HepG2 (cell line): ENCODE measurements around the gene DAAM2. TPM values are rescaled to one million over a fixed set of nuclear protein-coding genes. Genes with fewer than 3 reads are reported as not detected.

ENCODE experiments used
- ATAC-seq: fragments of 200-7000 bp; cut with Tn5 transposase; 3 replicates; pipeline ENCODE4 v1.9.1; 2020; ENCODE audit warnings: mild to moderate bottlenecking, moderate library complexity
- BruUV-seq: library from RNA; stranded (reverse); fragments of 400-500 nt; replicated peaks from 2 replicates; lab custom pipeline; 2021; lab: Mats Ljungman, UMichigan
- CTCF ChIA-PET: fragments of 300-600 bp; formaldehyde crosslinking; extraction: SDS; loops from one replicate; lab custom pipeline; 2021; ENCODE audit warnings: low total read pairs, inconsistent platforms, low intra/inter-chr PET ratio; lab: Yijun Ruan, JAX
- POLR2A ChIA-PET: fragments of 350-600 bp; sonication (Branson Sonifier 250); formaldehyde crosslinking; loops from one replicate; lab custom pipeline; 2020; ENCODE audit warnings: antibody characterized with exemption, inconsistent platforms; lab: Yijun Ruan, JAX
- DNase-seq: peaks from one replicate; pipeline ENCODE4 v3.0.0-alpha.2; 2015; ENCODE audit warnings: low spot score
- FAIRE-seq: peaks from 3 replicates; lab custom pipeline; 2011; peaks lifted over from hg19 to GRCh38; lab: Jason Lieb, UNC
- H2AFZ ChIP-seq: one replicate; pipeline ENCODE4 v1.6.1; 2011; ENCODE audit warnings: low read length, inconsistent platforms
- H3K27ac ChIP-seq: fragments of 300-600 bp; 3 replicates; pipeline ENCODE4 v1.8.0; 2011; ENCODE audit warnings: mixed run types, mild to moderate bottlenecking, mixed read lengths, low read length, inconsistent platforms; ENCODE audit not compliant: insufficient read depth; ENCODE audit errors: extremely low read length
- H3K27me3 ChIP-seq, 2 experiments: fragments of 200-600 bp in 1 of 2; 2 replicates in 1 of 2; 3 replicates in 1 of 2; pipeline versions ENCODE4 v1.6.0 to v1.8.0; 2011; ENCODE audit warnings: low read length in 2 of 2, mild to moderate bottlenecking in 2 of 2, moderate library complexity in 2 of 2, inconsistent platforms in 1 of 2; ENCODE audit not compliant: insufficient read depth in 2 of 2, control insufficient read depth in 1 of 2
- H3K36me3 ChIP-seq, 2 experiments: fragments of 200-600 bp in 1 of 2; replicated peaks in 1 of 2; 2 replicates in 1 of 2; 3 replicates in 1 of 2; pipeline versions ENCODE4 v1.5.1 to v1.8.0; 2011; ENCODE audit warnings: low read length in 2 of 2, inconsistent platforms in 1 of 2; ENCODE audit not compliant: insufficient read depth in 2 of 2, control insufficient read depth in 1 of 2
- H3K4me1 ChIP-seq: 2 replicates; pipeline ENCODE4 v1.5.1; 2012; ENCODE audit warnings: low read length, inconsistent platforms; ENCODE audit not compliant: insufficient read depth
- H3K4me2 ChIP-seq: 2 replicates; pipeline ENCODE4 v1.6.0; 2011; ENCODE audit warnings: low read depth, low read length, inconsistent platforms
- H3K4me3 ChIP-seq, 3 experiments: fragments of 200-600 bp in 1 of 3; sonication (generic), shearing (Covaris generic) in 1 of 3; replicated peaks in 1 of 3; 2 replicates each; pipeline ENCODE4 v1.5.1; 2011 to 2016; ENCODE audit warnings: low read length in 3 of 3, inconsistent platforms in 2 of 3, low read depth in 2 of 3, mild to moderate bottlenecking in 2 of 3, control low read depth in 1 of 3, mixed read lengths in 1 of 3; ENCODE audit not compliant: insufficient read depth in 1 of 3
- H3K79me2 ChIP-seq: one replicate; pipeline ENCODE4 v1.6.1; 2011; ENCODE audit warnings: low read length, inconsistent platforms; ENCODE audit not compliant: insufficient read depth
- H3K9ac ChIP-seq: 2 replicates; pipeline ENCODE4 v1.6.0; 2011; ENCODE audit warnings: mild to moderate bottlenecking, low read depth, low read length, inconsistent platforms; ENCODE audit not compliant: insufficient read depth
- H3K9me3 ChIP-seq: 2 replicates; pipeline ENCODE4 v1.5.1; 2012; ENCODE audit warnings: mild to moderate bottlenecking, low read length
- H4K20me1 ChIP-seq: 2 replicates; pipeline ENCODE4 v1.6.0; 2011; ENCODE audit warnings: inconsistent platforms, mild to moderate bottlenecking, low read length, moderate library complexity; ENCODE audit not compliant: insufficient read depth
- KDM2A ChIP-seq: sonication (generic); formaldehyde crosslinking; IDR thresholded peaks from 2 replicates; pipeline ENCODE4 v1.4.0; 2020; ENCODE audit warnings: low read depth, missing genetic modification reagents, borderline replicate concordance
- MATR3 ChIP-seq: sonication (generic); formaldehyde crosslinking; IDR thresholded peaks from 2 replicates; pipeline ENCODE4 v1.4.0; 2020; ENCODE audit warnings: missing genetic modification reagents
- MED1 ChIP-seq: sonication (generic); formaldehyde crosslinking; IDR thresholded peaks from 2 replicates; pipeline ENCODE4 v1.4.0; 2020; ENCODE audit warnings: missing genetic modification reagents
- SAP130 ChIP-seq: IDR thresholded peaks from 2 replicates; pipeline ENCODE4 v1.6.1; 2016; ENCODE audit warnings: low read depth
- SNAPC2 ChIP-seq: sonication (generic); formaldehyde crosslinking; IDR thresholded peaks from 2 replicates; pipeline ENCODE4 v1.8.1; 2022; ENCODE audit warnings: mild to moderate bottlenecking, missing genetic modification reagents
- SP5 ChIP-seq: IDR thresholded peaks from 2 replicates; pipeline ENCODE4 v1.6.1; 2016; ENCODE audit warnings: low read depth, borderline replicate concordance
- TBP ChIP-seq: sonication (generic); formaldehyde crosslinking; IDR thresholded peaks from 2 replicates; pipeline ENCODE4 v1.5.0; 2020; ENCODE audit warnings: missing genetic modification reagents
- ZFP41 ChIP-seq: sonication (generic); formaldehyde crosslinking; IDR thresholded peaks from 2 replicates; pipeline ENCODE4 v1.4.0; 2020; ENCODE audit warnings: mild to moderate bottlenecking, missing genetic modification reagents, borderline replicate concordance
- ZMYM4 ChIP-seq: sonication (generic); formaldehyde crosslinking; IDR thresholded peaks from 2 replicates; pipeline ENCODE4 v1.8.1; 2023; ENCODE audit warnings: mild to moderate bottlenecking, missing genetic modification reagents
- ZNF124 ChIP-seq: sonication (generic); formaldehyde crosslinking; IDR thresholded peaks from 2 replicates; pipeline ENCODE4 v1.4.0; 2020; ENCODE audit warnings: missing genetic modification reagents
- ZNF749 ChIP-seq: sonication (generic); formaldehyde crosslinking; IDR thresholded peaks from 2 replicates; pipeline ENCODE4 v1.8.0; 2022; ENCODE audit warnings: mild to moderate bottlenecking, missing genetic modification reagents, moderate library complexity, borderline replicate concordance
- ZNF788 ChIP-seq: sonication (generic); formaldehyde crosslinking; IDR thresholded peaks from 2 replicates; pipeline ENCODE4 v1.5.0; 2020; ENCODE audit warnings: mild to moderate bottlenecking, missing genetic modification reagents, borderline replicate concordance
- whole genome bisulfite sequencing: methylation state at CpG from one replicate; pipeline ENCODE4 v1.1.6; 2017; ENCODE audit warnings: low lambda C conversion rate; 5-methylcytosine and 5-hydroxymethylcytosine counted together
- in situ Hi-C: cut with HindIII; loops from 2 replicates; pipeline ENCODE4 v1.10.0; 2017; ENCODE audit warnings: low pct_unique_long_range_greater_than_20kb; ENCODE audit not compliant: extremely low pct_ligation_motif_present
- intact Hi-C: fragments of 100-400 bp; cut with micrococcal nuclease; formaldehyde crosslinking; loops from one replicate; pipeline ENCODE4 v1.10.0; 2022; ENCODE audit not compliant: unreplicated experiment
- polyA plus RNA-seq, 8 experiments: library from polyadenylated mRNA; depleted of rRNA in 3 of 8; stranded (reverse) in 7 of 8; unstranded in 1 of 8; fragments of >200 nt; fragmentation: Illumina TruSeq in 4 of 8; extraction: Trizol in 4 of 8; gene quantifications; 2 replicates each; pipeline versions ENCODE4 v1.2.1 to v1.2.3, GENCODE V29; 2011 to 2016; ENCODE audit warnings: low read depth in 4 of 8, missing spikeins in 1 of 8, mixed read lengths in 1 of 8; ENCODE audit not compliant: insufficient read depth in 1 of 8
- total RNA-seq, 5 experiments: library from RNA; depleted of rRNA; stranded (reverse); fragments of >200 nt; fragmentation: Illumina TruSeq; extraction: Trizol; gene quantifications; 2 replicates each; pipeline ENCODE4 v1.2.3, GENCODE V29; 2016; ENCODE audit warnings: low read depth in 1 of 5

Gene DAAM2
- total and polyA plus RNA-seq, 2 of the 13 experiments (the other 11 are each of a cell fraction or from before 2014, with no cell fraction given) = 0.01 TPM; not detected in 1

DNA sequence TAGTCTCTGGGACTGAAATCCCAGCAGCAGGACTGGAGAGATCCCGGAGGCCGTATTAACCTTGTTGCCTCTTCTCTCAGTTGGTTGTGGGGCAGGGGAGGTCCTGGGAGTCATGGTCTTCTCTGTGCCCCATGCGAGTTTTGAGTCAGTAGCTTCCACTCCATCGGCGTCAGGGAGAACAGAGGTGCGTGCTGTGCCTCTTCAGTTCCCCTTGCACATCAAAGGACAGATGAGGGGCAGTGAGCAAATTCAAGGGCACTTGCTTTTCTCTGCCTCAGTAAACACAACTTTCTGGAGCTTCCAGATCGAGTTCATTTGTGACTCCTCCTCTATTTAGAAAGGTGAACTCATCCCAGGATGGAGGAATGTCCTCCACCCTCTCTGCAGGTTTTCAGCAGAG, 93.5 kb downstream of the DAAM2 start:
- FAIRE-seq (no peak), DNase-seq (peak; percentile 22), ATAC-seq (no peak)
- Histone ChIP-seq H3K36me3 (no peaks in the 10 kb centered on the region), H4K20me1 (no peaks in the 10 kb centered on the region), H3K27ac (no peak overlapping the region), H3K9me3 (no peaks in the 10 kb centered on the region), H3K9ac (no peak overlapping the region), H3K27me3 (peaks cover 0 to 7% of the 10 kb centered on the region in 2 experiments; a peak in 2 of 5 replicates), H3K4me1 (peaks cover 25% of the 10 kb centered on the region), H2AFZ (no peak overlapping the region), H3K4me3 (no peak overlapping the region), H3K79me2 (no peaks in the 10 kb centered on the region), H3K4me2 (no peak overlapping the region)
- ChIA-PET CTCF (no interaction called here), POLR2A (interaction anchor here (0.6 kb wide), 1 partner anchor 303 kb away, joined by 3 read pairs; no protein-coding TSS in a partner anchor)
- no TSS peak for BruUV-seq
- in situ Hi-C loops (loop anchor here (10.0 kb wide), 1 partner anchor 531 kb away; no protein-coding TSS in a partner anchor), intact Hi-C loops (no loop called here)
- no peak for TF ChIP-seq ZNF749
- TF ChIP-seq ZNF124 (CRISPR knock-in tag) = no peak
- TF ChIP-seq SAP130 (CRISPR knock-in tag) = no peak
- no peak for TF ChIP-seq TBP (CRISPR knock-in tag)
- 43% methylated on average over 5 of the region's 7 CpGs for WGBS

DNA sequence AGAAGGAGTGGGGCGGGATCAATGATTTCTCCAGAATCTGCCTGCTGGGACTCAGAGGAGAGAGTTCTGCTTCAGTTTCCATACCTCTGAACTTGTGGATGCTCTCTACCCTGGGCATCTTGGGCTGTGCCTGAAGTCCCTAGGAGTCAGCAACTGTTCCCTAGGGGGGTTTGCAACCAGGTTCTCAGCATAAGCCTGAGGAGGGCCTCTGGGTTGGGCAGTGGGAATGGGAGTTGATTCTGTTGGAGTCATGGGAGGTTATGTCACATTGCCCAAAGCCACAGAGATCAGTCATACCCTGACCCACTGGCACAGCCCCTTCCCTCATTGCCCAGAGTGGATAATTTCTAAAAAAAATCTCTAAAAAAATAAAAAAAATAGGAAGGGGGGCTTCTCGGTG, 94.7 kb downstream of the DAAM2 start:
- CTCF ChIA-PET = no interaction called here
- Histone ChIP-seq H3K4me2 (no peak overlapping the region), H3K27me3 (peaks cover 0 to 7% of the 10 kb centered on the region in 2 experiments; a peak in 2 of 5 replicates), H3K27ac (no peak overlapping the region), H3K79me2 (no peaks in the 10 kb centered on the region), H4K20me1 (no peaks in the 10 kb centered on the region), H3K4me3 (no peak overlapping the region), H3K4me1 (peaks cover 25% of the 10 kb centered on the region)
- 45% methylated on average over 2 of the region's 2 CpGs for WGBS
- TF ChIP-seq ZNF788 (CRISPR knock-in tag) (no peak), ZFP41 (no peak), SP5 (CRISPR knock-in tag) (no peak), MATR3 (CRISPR knock-in tag) (no peak), SNAPC2 (no peak), MED1 (CRISPR knock-in tag) (no peak), KDM2A (CRISPR knock-in tag) (no peak), ZMYM4 (CRISPR knock-in tag) (no peak)
- TF ChIP-seq, all 625 proteins: peak for 0
- BruUV-seq = TSS peak; percentile 63
- POLR2A ChIA-PET = no interaction called here
- Histone ChIP-seq H3K9ac (no peak overlapping the region), H3K9me3 (no peaks in the 10 kb centered on the region), H2AFZ (no peak overlapping the region), H3K36me3 (no peaks in the 10 kb centered on the region)
- in situ Hi-C loops = loop anchor here (10.0 kb wide), 1 partner anchor 532 kb away; no protein-coding TSS in a partner anchor
- ATAC-seq (no peak), FAIRE-seq (no peak), DNase-seq (no peak)
- intact Hi-C loops = no loop called here
